HG03025 (cell line): ENCODE data around the gene FOXK1.

ENCODE experiments used
- ATAC-seq: cut with Tn5 transposase; IDR thresholded peaks from one replicate; pipeline ENCODE4 v1.9.1; 2021; ENCODE audit warnings: mild to moderate bottlenecking, moderate library complexity; ENCODE audit not compliant: unreplicated experiment, low FRiP score

Gene FOXK1

GRCh38 chr7:4716946-4717795, 35.1 kb downstream of the FOXK1 start:
- no peak for ATAC-seq

DNA sequence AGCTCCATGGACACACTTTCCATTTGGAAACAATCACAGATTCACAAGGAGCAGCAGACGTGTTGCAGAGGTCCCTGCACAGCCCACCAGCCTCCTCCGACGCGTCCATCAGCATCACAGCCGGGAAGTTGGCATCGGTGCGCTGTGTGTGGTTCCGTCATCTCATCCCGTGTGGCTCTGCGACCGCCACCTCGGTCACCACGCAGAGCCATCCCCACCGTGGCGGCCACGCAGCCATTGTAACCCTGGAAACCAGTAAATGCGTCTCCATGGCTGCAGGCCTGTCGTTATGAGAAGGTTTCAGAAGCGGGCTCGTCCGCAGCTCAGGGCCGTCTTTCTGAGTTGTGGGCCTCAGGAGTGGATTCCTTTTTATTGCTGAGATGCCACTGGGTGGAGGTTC, 36.0 kb downstream of the FOXK1 start:
- ATAC-seq: no peak

DNA sequence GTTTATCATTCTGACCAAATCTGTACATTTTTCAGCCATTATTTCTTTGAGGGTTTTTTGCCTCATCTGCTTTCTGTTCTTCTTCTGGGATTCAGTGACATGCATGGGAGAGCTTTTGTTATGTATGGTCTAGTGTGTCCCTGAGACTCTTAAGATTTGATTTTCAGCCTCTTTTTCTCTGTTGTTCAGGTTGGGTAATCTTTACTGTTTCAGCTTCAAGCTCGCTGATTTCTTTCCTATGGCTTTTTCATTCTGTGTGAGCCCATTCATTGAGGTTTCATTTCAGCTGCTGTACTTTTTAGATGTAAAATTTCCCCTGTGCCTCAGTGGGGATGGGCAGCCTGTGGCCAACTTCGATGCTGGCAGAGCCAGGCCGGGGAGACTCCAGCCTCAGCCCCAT, 38.1 kb downstream of the FOXK1 start:
- no peak for ATAC-seq

- no peak for ATAC-seq
These were observed 40.2 kb downstream of the FOXK1 start for GRCh38 chr7:4722308-4722707.

GRCh38 chr7:4722960-4723630, 41.0 kb downstream of the FOXK1 start:
- no peak for ATAC-seq

DNA sequence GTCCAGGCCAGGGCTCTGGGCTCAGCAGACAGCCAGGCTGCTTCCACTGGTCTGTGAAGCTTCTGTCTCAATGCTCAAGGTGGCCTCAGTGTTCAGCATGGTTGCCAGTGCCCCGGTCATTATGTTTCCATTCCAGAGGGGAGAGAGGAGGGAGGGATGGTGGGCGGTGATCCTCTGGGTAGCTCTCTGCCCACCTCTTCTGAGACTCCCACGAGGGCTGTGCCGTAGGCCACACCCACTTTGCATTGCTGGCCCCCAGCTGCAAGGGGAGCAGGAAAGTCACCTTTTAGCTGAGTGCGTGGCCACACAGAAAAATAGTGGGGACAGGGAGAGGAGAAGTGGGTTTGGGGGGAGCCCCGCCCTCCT, 42.5 kb downstream of the FOXK1 start:
- ATAC-seq: peak; percentile 18

DNA sequence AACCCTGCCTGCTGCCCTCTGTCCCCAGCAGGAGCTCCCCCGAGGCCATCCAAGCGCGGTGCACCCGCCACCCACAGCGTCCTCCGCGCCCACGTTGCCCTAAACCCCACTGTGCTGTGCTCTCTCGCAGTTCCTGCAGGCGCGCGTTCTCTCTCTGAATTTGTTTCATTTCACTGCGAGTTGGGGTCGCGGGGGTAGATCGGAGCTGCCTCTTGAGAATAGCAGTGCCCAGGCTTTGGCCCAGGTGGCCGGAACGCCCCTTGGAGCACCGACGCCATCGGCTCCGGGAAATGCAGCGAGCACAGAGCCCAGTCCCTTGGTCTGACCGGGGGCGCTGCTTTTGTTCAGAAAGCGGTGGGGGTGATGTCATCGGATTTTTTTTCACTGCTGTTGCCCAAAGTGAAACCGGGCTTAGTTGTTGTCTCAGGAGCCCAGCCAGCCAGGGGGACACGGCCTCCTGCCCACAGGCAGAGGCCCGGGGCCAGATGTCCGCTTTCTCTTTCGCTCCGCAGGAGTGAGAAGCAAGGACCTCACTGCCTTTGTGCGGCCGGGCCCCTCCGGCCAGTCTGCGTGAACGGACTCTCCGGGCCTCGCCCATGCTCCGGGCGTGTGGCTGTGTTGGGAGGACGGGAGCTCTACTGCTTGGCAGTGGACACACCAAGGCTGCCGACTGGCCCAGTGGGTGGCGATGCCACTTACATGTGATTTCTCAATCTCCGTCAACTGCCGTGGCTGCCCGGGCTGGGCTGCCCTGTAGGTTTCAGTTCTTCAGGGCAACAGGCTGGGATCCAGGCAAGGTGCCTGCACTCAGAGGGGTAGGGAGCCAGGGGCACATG, 43.1 kb downstream of the FOXK1 start:
- peak; percentile 59 for ATAC-seq

- ATAC-seq: no peak
These were observed 43.9 kb downstream of the FOXK1 start for GRCh38 chr7:4725850-4726450.

- no peak for ATAC-seq
These were observed 44.5 kb downstream of the FOXK1 start for GRCh38 chr7:4726566-4726965.

DNA sequence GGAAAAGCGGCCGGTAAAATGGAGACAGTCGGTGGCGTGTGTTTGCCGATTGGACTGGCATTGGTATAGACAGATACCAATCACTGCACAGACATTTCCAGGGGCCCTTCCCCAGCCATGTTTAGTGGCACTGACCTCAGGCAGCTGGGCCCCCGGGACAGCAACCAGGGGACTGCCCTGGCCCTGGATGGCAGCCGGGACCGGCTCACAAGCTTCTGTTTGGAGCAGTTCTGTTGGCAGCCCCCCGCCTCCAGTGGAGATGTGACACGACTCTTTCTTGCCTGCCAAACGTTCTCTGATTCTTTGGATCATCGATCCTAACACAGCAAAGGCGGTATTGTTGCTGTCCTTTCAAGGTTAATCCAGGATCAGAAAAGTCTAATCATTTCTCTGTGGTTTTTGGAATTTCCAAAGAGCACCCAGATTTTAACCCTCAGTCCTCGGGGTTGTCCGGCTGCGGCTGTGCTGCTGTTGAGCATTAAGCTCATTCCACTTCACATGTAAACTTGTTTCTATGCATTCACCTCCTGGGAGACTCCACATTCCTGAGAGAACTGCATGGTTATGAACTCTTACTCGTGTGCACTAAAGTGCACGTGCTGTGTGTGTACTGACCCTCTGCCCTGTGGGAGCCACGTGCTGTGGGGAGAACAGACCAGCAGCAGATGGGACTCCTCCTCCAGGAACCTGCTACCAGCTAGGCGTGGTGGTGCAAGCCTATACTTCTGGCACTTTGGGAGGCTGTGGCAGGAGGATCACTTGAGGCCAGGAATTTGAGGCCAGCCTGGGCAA, 46.0 kb downstream of the FOXK1 start:
- no peak for ATAC-seq

DNA sequence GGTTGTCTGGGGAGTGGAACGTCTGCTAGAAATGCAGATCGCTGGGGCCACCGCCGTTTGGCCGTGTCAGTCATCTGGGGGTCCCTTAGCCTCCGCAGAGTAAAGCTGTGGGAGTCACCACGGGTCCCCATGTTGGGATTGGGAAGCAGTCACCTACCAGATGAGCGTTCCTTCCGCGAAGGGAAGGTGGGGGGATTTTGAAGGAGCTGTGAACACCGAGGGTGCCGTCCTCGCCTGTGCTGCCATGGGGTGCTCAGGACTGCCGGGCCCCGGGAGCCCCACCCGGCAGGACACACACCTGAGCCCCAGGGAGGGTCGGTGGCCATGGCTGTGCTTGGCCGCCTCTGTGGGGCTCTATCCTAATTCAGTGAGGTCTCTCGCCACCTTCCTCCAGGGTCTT, 47.2 kb downstream of the FOXK1 start:
- no peak for ATAC-seq

DNA sequence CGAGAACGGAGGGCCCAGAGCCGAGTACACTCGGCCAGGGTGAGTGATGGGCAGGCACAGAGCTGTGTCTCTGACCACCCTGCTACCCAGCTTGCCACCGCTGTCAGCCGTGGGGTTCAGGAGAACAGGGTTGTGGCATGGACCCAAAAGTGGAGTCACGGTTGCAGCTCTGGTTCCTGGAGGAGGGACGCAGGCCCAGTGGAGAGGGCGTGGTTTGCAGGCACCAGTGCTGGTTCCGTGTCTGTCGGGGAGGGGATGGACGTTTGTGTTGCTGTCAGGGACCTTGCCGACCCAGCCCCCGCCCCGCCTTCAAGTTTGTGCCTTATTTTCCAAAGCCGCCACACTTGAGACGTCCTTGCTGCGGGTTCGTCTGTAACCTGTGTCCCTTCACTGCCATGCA, 48.2 kb downstream of the FOXK1 start:
- no peak for ATAC-seq

GRCh38 chr7:4730971-4731370, 48.9 kb downstream of the FOXK1 start:
- no peak for ATAC-seq

- no peak for ATAC-seq
These were observed 49.7 kb downstream of the FOXK1 start for GRCh38 chr7:4731803-4732202.

GRCh38 chr7:4733936-4734528, 51.9 kb downstream of the FOXK1 start:
- no peak for ATAC-seq

GRCh38 chr7:4734587-4735345, 52.7 kb downstream of the FOXK1 start:
- ATAC-seq: no peak

DNA sequence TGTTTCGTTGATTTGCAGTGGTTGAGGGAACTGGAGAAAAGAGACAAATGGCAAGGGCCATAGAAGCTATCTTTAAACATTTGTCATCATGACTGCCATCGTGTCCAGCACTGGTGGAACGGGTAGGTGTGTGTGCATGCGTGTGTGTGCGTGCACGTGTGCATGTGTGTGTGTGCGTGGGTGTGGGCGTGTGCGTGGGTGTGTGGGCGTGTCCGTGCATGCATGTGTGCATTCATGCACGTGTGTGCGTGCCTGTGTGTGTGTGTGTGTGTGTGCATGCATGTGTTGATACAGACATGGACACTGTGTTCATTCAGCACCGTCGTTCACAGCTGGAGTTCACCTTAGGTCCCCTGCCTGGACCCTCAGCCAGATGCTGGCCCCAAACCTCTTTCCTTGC, 55.2 kb downstream of the FOXK1 start:
- no peak for ATAC-seq

- ATAC-seq: no peak
These were observed 56.8 kb downstream of the FOXK1 start for GRCh38 chr7:4738711-4739527.
